Heart left ventricle (tissue), 16 donors: ENCODE data around the gene MEIS2. TPM values are rescaled to one million over a fixed set of nuclear protein-coding genes. Genes with fewer than 3 reads are reported as not detected.
"Not testable (repeated sequence)": the region's sequence is repeated elsewhere in the genome, so short reads cannot be mapped to it uniquely, and the experiment has no call there.

Source experiments
- ATAC-seq, 4 donors: fragments of 200-7000 bp; cut with Tn5 transposase; one replicate each; pipeline ENCODE4 v1.9.1; 2020 to 2022; ENCODE audit warnings: moderate library complexity in 4 of 4, mild to moderate bottlenecking in 3 of 4, moderate number of reproducible peaks in 1 of 4
- DNase-seq, 5 donors: peaks; one replicate each; pipeline ENCODE4 v3.0.0-alpha.2; 2020
- H3K27ac ChIP-seq, 12 donors: fragments of 200-600 bp; sonication (generic) in 4 of 12; one replicate each; pipeline versions ENCODE4 v1.5.0 to v1.8.0; 2016 to 2022; ENCODE audit warnings: mild to moderate bottlenecking in 2 of 12
- H3K27me3 ChIP-seq, 9 donors: fragments of 200-600 bp; sonication (generic) in 2 of 9; one replicate each; pipeline versions ENCODE4 v1.5.1 to v1.8.0; 2016 to 2022; ENCODE audit warnings: mild to moderate bottlenecking in 3 of 9
- H3K36me3 ChIP-seq, 9 donors: fragments of 200-600 bp; sonication (generic) in 2 of 9; one replicate each; pipeline versions ENCODE4 v1.5.0 to v1.8.0; 2018 to 2022; ENCODE audit warnings: mild to moderate bottlenecking in 2 of 9
- H3K4me1 ChIP-seq, 12 donors: fragments of 200-600 bp; sonication (generic) in 4 of 12; one replicate each; pipeline versions ENCODE4 v1.5.0 to v1.8.0; 2016 to 2022; ENCODE audit warnings: mild to moderate bottlenecking in 3 of 12
- H3K4me3 ChIP-seq, 12 donors: fragments of 200-600 bp; sonication (generic) in 4 of 12; one replicate each; pipeline versions ENCODE4 v1.5.0 to v1.8.0; 2017 to 2022; ENCODE audit warnings: mild to moderate bottlenecking in 9 of 12, moderate library complexity in 4 of 12
- H3K9me3 ChIP-seq, 12 donors: fragments of 200-600 bp; sonication (generic) in 4 of 12; one replicate each; pipeline versions ENCODE4 v1.5.0 to v1.8.0; 2016 to 2022; ENCODE audit warnings: mild to moderate bottlenecking in 1 of 12
- CTCF ChIP-seq, 12 donors: fragments of 200-600 bp; sonication (generic) in 4 of 12; IDR thresholded peaks; one replicate each; pipeline versions ENCODE4 v1.5.0 to v1.8.0; 2018 to 2022; ENCODE audit warnings: antibody characterized with exemption in 12 of 12, mild to moderate bottlenecking in 5 of 12
- POLR2A ChIP-seq, 2 donors: fragments of 450-650 bp; IDR thresholded peaks; one replicate each; pipeline ENCODE4 v1.6.1; 2017; ENCODE audit warnings: antibody characterized with exemption in 2 of 2, mild to moderate bottlenecking in 2 of 2, moderate library complexity in 2 of 2
- WGBS, 4 donors: extraction: QIAGEN DNeasy Blood & Tissue Kit in 2 of 4; methylation state at CpG; one replicate each; pipeline versions ENCODE4 v1.1.5 to v1.1.7; 2013 to 2018; 5-methylcytosine and 5-hydroxymethylcytosine counted together
- intact Hi-C, 10 donors: fragments of 100-400 bp; cut with DNase I; formaldehyde crosslinking; loops; one replicate each; pipeline versions ENCODE4 v1.11.1 to v1.14.2; 2022
- polyA plus RNA-seq, 2 donors: library from polyadenylated mRNA; stranded (reverse); fragments of 200-250 nt; gene quantifications; one replicate each; pipeline ENCODE4 v1.2.3, GENCODE V29; 2013
- total RNA-seq, 9 donors: library from RNA; depleted of rRNA in 2 of 9; stranded (reverse); fragments of >200 nt in 2 of 9; fragmentation: NEBNext Ultra II Directional in 3 of 9; extraction: Animal tissue kit (Norgen Biotek cat#: 25700) in 3 of 9; gene quantifications; one replicate each; pipeline versions ENCODE4 v1.1.0 to v1.2.4, GENCODE V29; 2016 to 2023
- donor health status: ischemic (EF 13 %, LVEDD 7.1; RV severe dilation, severe dysfunction).
- donor health status: healthy with polysubstance abuse.
- donor health status: DM: no; HTN: yes; CAD: no.
- donor health status: DM: no; HTN: no; CAD: no.
- donor health status: ischemic (EF 25% LVEDD 6.9; RV normal size, moderate dysfunction).
- donor health status: ischemic (EF 25% LVEDD 5.7; RV mildly dilated, moderate dysfunction).
- donor health status: healthy.
- donor health status: DM: yes; HTN: yes; CAD: no.
- donor health status: ischemic (EF 35%, LVEDD 5.7; RV mildly dilated, moderate dysfunction).
- donor health status: nonischemic (EF 11% LVEDD 7.7; RV severe dilation, severe dysfunction).
- donor health status: DM: yes; HTN: yes; CAD: no.
- donor health status: PGD.
- donor health status: ischemic (EF 29% LVEDD 5.4; RV normal size, mild dysfunction).
- donor health status: nonischemic (EF 23%, LVEDD 6.1; RV moderate dilation, normal function).

Gene MEIS2
- total and polyA plus RNA-seq, 11 donors = 13.2 to 89.7 (median 49.7) TPM

- DNase-seq = no peak
- peak overlapping the region in 4 of 12 donors; percentile 27 to 43 (median 34) for H3K27ac ChIP-seq
- ATAC-seq = no peak
- no peak overlapping the region for H3K4me3 ChIP-seq
- intact Hi-C loops = loop anchor here in 1 of 10 donors (10.0 kb wide), 1 partner anchor 88 kb away; no protein-coding TSS in a partner anchor
- H3K36me3 ChIP-seq = peaks cover 0 to 4% (median 0%) of the 10 kb centered on the region in 9 donors
- no peaks in the 10 kb centered on the region for H3K27me3 ChIP-seq
- peaks cover 0 to 24% (median 3%) of the 10 kb centered on the region in 12 donors for H3K4me1 ChIP-seq
- no peak for TF ChIP-seq CTCF (IDR thresholded peaks at IDR 0.05)
- TF ChIP-seq POLR2A (IDR thresholded peaks at IDR 0.05) = no peak
- peaks cover 0 to 36% (median 12%) of the 10 kb centered on the region in 12 donors for H3K9me3 ChIP-seq
Observed at GRCh38 chr15:36982430-36982829, 117.9 kb downstream of the MEIS2 start.

- intact Hi-C loops = loop anchor here in 1 of 10 donors (10.0 kb wide), 1 partner anchor 85 kb away; no protein-coding TSS in a partner anchor
Observed at GRCh38 chr15:36980281-36980680, 120.1 kb downstream of the MEIS2 start.

GRCh38 chr15:36978625-36979024 is 121.7 kb downstream of the MEIS2 start:
- 84 to 91% (median 88%) methylated on average over 1 of the region's 1 CpG for WGBS, 4 donors
- TF ChIP-seq POLR2A (IDR thresholded peaks at IDR 0.05) = no peak
- no peak for TF ChIP-seq CTCF (IDR thresholded peaks at IDR 0.05)
- no peaks in the 10 kb centered on the region for H3K27me3 ChIP-seq
- DNase-seq = no peak
- H3K27ac ChIP-seq = peak overlapping the region in 1 of 12 donors; percentile 2
- peaks cover 0 to 24% (median 2%) of the 10 kb centered on the region in 12 donors for H3K4me1 ChIP-seq
- ATAC-seq = no peak
- H3K4me3 ChIP-seq = no peak overlapping the region
- H3K36me3 ChIP-seq = no peaks in the 10 kb centered on the region
- intact Hi-C loops = loop anchor here in 1 of 10 donors (10.0 kb wide), 1 partner anchor 64 kb away; no protein-coding TSS in a partner anchor
- H3K9me3 ChIP-seq = peaks cover 0 to 21% (median 3%) of the 10 kb centered on the region in 12 donors

More at GRCh38 chr15:36980281-36980680, 120.1 kb downstream of the MEIS2 start:
- Histone ChIP-seq H3K9me3 (peaks cover 0 to 36% (median 12%) of the 10 kb centered on the region in 12 donors), H3K4me1 (peaks cover 0 to 19% (median 2%) of the 10 kb centered on the region in 12 donors)
- WGBS, 4 donors = 95 to 98% (median 96%) methylated on average over 2 of the region's 2 CpGs
- H3K27ac ChIP-seq, H3K4me3 ChIP-seq, H3K27me3 ChIP-seq, ATAC-seq, DNase-seq, H3K36me3 ChIP-seq: not testable (repeated sequence)

GRCh38 chr15:36978126-36978525 is 122.2 kb downstream of the MEIS2 start:
- intact Hi-C loops = loop anchor here in 1 of 10 donors (10.0 kb wide), 1 partner anchor 63 kb away; no protein-coding TSS in a partner anchor
- TF ChIP-seq POLR2A (IDR thresholded peaks at IDR 0.05) (no peak), CTCF (IDR thresholded peaks at IDR 0.05) (no peak)
- Histone ChIP-seq H3K4me1 (peaks cover 0 to 24% (median 2%) of the 10 kb centered on the region in 12 donors), H3K4me3 (no peak overlapping the region), H3K27ac (peak overlapping the region in 3 of 12 donors; percentile 2 to 10 (median 2)), H3K9me3 (peaks cover 0 to 16% (median 1%) of the 10 kb centered on the region in 12 donors), H3K27me3 (no peaks in the 10 kb centered on the region), H3K36me3 (no peaks in the 10 kb centered on the region)
- DNase-seq = no peak
- ATAC-seq = peak in 2 of 4 donors; percentile 63 to 71
- 53 to 58% (median 56%) methylated on average over 1 of the region's 1 CpG for WGBS, 4 donors
